LoVo (cell line): ENCODE data around the gene GAL3ST2.
"Not testable (repeated sequence)": the region's sequence is repeated elsewhere in the genome, so short reads cannot be mapped to it uniquely, and the experiment has no call there.

Experiments used
- DNase-seq: peaks from one replicate; pipeline ENCODE4 v3.0.0-alpha.2; 2016; ENCODE audit warnings: low spot score

The GAL3ST2 gene

DNA sequence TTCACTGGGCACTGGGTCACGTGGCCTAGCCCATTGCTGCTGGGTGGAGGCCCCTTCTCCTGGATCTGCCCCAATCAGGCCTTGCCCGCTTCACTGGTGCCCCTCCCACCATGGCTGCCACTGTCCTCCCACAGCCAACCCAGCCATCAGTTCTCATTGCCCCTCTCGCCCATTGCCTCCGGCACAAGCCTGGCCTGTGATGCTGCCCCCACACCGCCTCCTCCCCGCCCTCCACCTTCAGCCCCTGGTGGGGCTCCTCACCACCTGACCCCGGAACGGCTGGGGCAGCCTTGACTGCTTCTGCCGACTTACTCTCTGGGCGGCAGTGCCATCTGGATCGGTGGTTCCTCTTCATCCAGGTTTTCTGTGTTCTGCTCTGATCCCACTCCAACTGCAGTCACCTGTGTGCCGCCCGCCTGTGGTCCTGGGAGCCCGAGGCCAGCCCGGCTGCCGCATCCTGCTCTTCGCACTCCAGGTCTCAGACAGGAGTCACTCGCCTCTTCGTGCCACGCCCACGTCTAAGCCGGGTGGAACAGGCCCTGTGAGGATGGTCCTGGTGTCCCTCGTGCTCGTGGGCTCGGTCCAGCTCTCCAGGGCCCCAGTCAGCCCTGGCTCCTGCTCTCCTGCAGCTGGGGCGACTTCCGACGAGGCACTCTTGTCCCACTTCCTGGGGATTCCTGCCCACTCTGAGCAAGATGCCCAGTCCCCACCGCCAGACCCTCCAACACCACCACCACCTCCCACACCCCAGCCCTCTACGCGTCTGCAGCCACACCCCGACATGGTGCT is 28.0 kb upstream of the GAL3ST2 start:
- no peak for DNase-seq

DNA sequence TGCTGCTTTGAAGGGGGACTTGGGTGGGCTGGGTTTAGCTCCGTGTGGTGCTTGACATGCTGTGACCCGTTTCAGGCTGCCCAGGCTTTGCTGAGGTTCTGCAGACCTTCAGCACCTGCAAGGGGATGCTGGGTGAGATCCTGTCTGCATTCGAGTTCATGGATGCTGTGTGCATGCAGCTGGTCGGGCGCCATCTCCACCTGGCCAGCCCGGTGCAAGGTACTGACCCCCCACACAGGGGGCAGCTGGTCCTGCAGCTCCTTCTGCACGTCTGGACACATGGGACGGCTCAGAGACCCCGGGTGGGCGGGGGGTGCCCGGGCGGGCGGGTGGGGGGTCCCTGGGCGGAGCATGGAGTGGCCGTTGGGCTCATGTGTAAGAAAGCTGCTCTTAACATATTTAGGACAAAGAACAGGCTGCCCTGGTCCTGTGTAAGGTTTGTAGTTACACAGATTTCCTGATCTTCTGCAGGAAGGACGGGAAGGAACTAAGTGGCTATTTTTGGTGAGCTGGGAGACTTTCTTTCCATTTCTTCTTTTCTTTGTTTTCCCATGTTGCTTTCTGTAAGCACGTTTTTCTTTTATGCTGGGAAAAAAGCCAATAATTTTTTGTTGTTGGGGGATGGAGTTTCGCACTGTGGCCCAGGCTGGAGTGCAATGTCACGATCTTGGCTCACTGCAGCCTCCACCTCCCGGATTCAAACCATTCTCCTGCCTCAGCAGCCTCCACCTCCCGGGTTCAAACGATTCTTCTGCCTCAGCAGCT is 26.4 kb upstream of the GAL3ST2 start:
- no peak for DNase-seq

GRCh38 chr2:241751152-241751551 is 25.5 kb upstream of the GAL3ST2 start:
- no peak for DNase-seq

DNA sequence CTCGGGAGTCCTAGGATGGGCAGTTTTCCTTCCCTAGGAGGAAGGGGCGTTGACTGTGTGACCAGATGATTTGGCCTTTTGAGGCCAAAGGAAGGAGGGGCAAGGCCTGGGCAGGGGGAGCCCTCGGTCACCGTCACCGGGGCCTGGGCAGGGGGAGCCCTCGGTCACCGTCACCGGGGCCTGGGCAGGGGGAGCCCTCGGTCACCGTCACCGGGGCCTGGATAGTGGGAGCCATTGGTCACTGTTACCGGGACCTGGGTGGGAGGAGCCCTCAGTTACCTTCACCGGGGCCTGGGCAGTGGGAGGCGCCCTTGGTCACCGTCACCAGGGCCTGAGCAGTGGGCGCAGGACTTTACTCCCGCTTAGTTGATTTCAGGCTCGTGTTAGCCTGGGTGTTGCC is 24.8 kb upstream of the GAL3ST2 start:
- no peak for DNase-seq

DNA sequence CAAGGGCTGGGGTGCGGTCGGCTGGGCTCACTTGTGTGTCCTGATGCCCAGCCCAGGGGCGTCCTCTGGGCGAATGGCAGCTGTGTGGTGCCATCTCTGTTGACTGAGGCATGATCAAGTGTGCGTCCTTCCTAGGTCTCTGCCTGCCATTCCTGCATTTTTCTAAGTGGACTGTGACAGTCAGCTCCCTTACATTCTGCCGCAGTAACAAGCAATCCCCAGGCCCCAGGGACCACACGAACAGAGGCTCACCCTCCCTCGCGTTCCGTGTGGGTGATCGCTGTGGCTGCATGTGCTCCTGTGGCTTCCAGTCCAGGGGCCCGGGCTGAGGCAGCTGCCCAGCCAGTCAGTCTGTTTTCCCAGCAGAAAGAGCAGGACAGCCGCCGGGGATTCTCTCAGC is 24.4 kb upstream of the GAL3ST2 start:
- no peak for DNase-seq

DNA sequence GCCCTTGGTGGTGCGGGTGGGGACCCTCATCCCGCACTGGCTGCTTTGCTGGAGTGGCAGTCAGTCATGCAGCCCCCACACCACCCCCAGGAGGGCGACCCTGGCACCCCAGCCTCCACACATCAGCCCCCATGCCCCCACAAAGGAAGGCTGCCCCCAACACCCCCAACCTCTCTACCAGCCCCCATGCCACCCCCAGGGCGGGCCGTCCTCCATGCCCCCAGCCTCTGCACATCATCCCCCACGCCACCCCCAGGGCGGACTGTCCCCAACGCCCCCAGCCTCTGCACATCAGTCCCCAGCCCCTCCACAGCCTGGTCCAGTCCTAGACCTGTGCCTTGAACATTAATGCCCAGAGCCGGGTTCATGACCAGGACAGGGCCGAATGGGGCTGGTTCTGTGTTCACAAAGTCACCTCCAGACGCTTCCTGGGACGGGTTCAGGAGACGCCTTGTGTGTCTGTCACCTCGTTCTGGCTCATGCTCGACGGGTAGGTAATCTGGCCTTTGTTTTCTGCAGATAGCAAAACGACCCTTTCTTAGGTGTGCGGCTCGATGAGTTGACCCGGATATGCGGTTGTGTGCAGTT is 23.8 kb upstream of the GAL3ST2 start:
- DNase-seq = no peak

DNA sequence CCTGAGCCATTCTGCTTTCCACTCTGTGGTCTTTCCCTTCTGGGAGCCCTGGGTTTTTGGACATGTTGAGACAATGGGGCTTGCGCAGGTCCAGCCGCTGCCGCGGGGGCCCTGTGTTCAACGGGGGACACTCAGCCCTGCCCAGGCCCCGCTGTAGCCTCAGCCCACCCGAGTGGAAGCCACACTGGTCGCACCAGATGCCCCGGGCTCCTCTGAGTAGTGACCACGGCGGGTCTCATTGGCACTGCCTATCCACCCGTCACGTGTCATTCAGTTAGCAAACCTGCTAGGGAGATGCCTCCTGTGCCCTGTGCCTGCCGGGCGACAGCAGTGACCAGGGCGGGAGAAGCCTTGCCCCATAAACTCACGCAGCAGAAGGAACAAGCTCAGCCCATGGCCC is 23.1 kb upstream of the GAL3ST2 start:
- DNase-seq = no peak

GRCh38 chr2:241754042-241754441 is 22.6 kb upstream of the GAL3ST2 start:
- no peak for DNase-seq

GRCh38 chr2:241755166-241755565 is 21.5 kb upstream of the GAL3ST2 start:
- DNase-seq = no peak

- no peak for DNase-seq
Observed at GRCh38 chr2:241755777-241756176, 20.8 kb upstream of the GAL3ST2 start.

GRCh38 chr2:241759067-241759807 is 17.4 kb upstream of the GAL3ST2 start:
- no peak for DNase-seq

- not testable (repeated sequence) for DNase-seq
Observed at GRCh38 chr2:241759893-241760292, 16.7 kb upstream of the GAL3ST2 start.

- DNase-seq = no peak
Observed at GRCh38 chr2:241760301-241760771, 16.3 kb upstream of the GAL3ST2 start.

DNA sequence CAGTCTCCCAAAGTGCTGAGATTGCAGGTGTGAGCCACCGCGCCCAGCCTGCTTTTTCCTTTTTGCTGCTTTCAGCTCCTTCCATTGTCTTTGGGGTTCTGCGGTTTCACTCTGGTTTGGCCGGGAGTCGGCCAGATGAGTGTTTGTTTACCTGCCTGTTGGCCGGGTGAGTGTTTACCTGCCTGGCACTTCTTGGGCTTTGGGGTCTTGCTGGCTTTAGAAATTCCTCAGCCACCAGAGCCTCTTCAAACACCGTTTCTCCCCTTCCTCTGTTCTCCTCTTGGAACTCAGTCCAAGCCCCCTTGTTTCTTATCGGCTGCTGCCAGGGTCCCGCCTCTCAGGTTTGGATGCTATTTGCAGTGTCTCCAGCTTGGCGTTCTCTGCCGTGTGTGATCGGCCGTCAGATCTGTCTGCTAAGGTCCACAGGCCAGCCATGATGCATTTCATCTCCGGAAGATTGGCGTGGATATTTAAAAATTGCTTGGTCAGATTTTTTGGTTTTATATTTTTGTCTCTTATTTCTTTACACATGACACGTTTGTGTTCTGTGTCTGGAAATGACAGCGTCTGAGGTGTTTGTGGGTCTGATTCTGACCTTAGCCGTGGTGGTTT is 14.2 kb upstream of the GAL3ST2 start:
- no peak for DNase-seq

- DNase-seq = no peak
Observed at GRCh38 chr2:241762933-241763369, 13.7 kb upstream of the GAL3ST2 start.

DNA sequence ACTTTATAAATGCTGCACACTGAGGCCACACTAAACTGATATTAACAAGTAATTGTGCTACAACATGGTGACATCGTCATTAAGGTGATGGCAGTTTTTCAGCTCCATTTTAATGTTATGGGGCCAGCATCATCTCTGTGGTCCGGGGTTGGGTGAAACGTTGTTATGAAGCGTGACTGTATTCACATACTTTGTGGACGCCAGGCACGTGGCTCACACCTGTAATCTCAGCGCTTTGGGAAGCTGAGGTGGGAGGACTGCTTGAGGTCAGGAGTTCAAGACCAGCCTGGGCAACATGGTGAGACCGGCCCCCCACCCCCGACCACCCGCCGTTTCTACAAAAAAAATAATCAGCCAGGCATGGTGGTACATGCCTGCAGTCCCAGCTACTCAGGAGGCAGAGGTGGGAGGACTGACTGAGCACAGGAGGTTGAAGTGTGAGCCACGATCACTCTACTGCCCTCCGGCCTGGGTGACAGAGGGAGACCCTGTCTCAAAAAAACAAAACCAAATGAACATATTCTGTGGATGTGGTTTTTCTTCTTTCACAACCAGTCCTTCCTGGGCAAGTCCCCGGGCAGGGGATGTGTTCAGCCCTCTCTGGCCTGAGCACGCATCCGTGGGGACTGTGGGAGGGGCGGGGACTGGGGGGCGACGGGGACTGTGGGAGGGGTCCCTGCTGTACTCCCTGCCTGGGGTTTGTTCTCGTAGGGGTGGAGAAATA is 12.9 kb upstream of the GAL3ST2 start:
- DNase-seq = no peak

GRCh38 chr2:241764275-241765241 is 12.1 kb upstream of the GAL3ST2 start:
- DNase-seq = no peak

GRCh38 chr2:241767464-241768250 is 9.0 kb upstream of the GAL3ST2 start:
- no peak for DNase-seq

DNA sequence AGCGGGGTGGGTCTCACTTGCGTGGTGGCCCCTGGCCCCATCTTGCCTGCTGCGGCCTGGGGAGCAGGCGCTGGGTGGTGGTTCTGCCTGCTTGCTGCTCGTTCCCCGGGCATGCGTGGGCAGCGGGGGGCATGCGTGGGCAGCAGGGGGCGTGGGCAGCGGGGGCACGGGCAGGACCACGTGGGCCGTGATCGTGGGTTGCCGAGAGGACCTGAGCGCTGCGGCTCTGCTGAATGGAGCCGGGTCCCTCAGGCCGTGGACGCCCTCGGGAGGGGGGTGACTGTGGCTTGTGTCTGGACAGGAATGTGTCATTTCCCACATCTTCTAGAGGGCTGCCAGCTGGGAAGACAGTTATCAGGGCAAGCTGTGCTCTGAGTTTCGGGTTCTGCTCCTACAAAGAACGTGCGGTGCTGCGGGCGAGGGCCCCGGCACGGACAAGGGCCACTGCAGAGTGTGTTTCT is 8.3 kb upstream of the GAL3ST2 start:
- DNase-seq = no peak
